ENCODE data around the gene RPS19.
A peak's percentile ranks its signal among the peaks of the same experiment; 100 is the strongest.

DNA sequence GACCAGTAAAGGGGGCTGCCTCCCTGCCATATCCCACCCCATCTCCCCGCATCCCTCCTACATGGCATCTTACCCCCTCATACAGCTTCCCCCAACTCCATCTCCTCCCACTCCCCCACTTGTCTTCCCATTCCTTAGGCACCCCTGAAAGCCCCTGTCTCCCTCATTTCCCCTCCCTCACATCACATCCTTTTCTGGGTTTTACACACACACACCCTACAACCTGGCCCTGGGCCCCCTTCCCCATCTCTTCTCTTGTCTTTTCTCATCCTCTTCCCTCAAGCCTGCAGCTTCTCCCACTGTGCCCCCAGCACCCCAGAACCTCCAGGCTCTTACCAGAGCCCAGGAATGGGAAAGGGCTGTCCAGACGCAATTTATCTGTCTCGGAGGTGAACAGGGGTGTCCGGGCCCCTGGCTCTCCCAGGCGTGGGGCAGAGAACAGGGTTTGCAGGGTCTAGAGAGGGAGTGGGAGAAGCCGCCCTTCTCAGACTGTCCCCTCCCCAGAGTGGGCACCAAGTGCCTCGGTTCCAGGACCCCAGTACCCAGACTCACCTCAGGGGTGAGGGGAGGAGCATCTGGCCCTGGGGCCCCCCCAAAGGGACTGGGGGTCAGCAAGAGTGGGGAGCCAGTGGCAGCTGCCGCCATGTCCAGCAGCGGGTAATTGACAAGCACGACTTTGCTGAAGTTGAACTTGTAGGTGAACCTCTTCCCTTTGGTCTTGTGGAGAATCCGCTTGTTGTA is 48.8 kb downstream of the RPS19 start:
- no peak for TF ChIP-seq POLR2A (IDR thresholded peaks at IDR 0.05)
- TF ChIP-seq POLR2AphosphoS5 (IDR thresholded peaks at IDR 0.05) = peak; percentile 14 to 65 (median 36)

Data from spleen (tissue), 3 donors.